GM21390 (cell line): ENCODE results near the gene BEND7.

Experiments used
- ATAC-seq: cut with Tn5 transposase; IDR thresholded peaks from one replicate; pipeline ENCODE4 v1.9.1; 2021; ENCODE audit not compliant: unreplicated experiment

Gene BEND7

DNA sequence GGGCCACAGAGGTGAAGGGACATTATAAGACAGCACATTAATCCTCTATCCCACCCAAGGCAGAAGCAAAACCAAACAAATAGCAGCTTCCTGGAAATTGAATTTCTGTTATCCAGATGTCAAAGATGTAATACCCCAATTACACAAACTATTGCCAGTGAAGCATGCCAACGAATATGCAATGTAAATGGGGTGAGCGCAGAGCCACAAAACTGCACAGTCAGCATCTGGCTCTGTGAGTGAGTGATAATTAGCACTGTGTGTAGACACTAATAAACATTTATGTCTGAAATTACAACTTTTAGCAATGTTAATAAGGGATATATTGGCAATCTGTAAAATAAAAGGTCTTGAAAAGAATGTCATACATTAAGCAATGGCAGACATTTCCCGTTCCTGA lies 3.2 kb downstream of the BEND7 start:
- no peak for ATAC-seq

GRCh38 chr10:13521026-13521425 lies 7.8 kb downstream of the BEND7 start:
- no peak for ATAC-seq

- no peak for ATAC-seq
These were observed 8.6 kb downstream of the BEND7 start for GRCh38 chr10:13520194-13520593.

GRCh38 chr10:13518076-13518692 lies 10.6 kb downstream of the BEND7 start:
- ATAC-seq = no peak

DNA sequence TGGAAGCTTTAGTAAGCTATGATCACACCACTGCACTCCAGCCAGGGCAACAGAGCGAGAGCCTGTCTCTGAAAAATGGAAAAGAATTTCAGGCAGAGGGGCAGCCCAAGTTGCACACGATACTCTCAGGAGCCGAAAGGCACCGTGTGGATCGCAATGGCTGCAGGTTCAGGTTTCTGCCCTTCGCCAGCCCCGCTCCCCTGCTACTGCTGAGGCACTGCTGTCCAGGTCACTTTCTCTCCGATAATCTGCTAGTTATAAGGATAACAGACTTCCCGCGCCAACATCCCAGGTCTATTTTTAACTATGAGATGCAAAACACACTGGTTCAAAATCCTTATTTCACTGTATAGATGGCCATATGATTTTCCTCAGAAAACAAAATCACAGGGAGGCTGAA lies 11.1 kb downstream of the BEND7 start:
- no peak for ATAC-seq

- ATAC-seq = no peak
These were observed 12.6 kb downstream of the BEND7 start for GRCh38 chr10:13516176-13516575.

GRCh38 chr10:13515467-13515866 lies 13.3 kb downstream of the BEND7 start:
- ATAC-seq = no peak

GRCh38 chr10:13514296-13514695 lies 14.5 kb downstream of the BEND7 start:
- no peak for ATAC-seq

DNA sequence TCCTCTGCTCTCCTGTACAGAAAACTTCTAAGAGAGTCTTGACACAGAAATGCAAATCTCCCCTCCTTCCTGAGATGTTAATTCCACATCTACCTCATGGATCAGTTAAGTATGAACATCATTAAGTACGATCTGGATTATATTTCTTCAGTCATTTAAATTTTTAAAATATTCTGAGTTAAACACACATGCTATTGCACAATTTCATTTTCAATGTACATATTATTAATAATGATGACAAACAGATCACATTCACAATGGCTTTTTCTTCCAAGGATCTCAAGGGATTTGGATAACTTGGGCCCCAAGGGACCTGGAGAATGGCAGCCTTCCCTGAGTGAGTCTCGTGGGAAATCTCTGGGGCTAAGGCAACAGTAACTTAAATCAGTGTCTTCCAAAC lies 16.2 kb downstream of the BEND7 start:
- no peak for ATAC-seq

DNA sequence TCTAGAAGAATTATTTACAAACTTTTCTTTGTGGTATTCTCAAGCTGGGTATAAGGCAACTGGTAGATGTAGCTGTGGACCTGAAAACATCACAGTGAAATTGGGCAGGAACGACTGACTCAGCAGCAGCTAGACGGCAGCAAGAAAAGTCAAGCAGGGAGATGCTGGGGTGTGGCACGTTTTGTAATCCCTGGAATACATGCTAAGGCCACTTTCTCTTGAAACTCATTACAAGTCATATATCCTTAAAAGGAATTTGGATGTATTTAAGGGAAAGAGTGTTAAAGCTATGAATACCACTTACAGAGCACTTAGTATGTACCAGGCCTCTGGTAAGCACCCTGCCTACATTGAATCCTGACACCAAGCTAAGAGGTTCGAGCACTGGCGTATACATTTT lies 17.4 kb downstream of the BEND7 start:
- no peak for ATAC-seq

DNA sequence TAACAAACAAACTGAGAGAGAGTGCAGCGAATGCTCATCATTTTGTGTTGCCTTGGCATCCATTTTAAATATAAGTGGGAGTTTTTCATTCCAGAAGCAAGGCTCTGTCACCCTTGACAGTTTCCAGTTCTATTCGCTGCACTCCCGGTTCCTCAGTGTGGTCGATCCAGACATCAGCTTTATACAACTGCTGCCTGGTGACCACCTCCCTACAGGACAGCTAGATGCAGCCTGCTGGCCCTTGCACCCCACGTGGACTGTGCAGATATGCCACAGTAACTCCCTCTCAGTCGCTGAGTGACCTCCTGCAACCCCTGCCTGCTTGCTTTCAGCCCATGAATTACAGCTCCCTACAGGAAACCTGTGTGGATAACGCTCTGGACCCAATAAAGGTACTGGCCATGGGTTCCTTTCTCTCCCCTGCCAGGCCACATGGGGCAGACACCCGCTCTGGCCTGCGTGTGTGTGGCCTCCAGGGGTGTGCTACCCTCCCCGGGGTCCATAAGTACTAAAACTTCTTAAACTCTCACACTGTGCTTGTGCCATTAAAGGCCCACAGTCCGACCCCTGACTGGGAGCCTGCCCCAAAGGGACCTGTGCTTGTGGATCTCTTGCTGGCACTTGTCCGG lies 23.6 kb downstream of the BEND7 start:
- ATAC-seq = no peak

DNA sequence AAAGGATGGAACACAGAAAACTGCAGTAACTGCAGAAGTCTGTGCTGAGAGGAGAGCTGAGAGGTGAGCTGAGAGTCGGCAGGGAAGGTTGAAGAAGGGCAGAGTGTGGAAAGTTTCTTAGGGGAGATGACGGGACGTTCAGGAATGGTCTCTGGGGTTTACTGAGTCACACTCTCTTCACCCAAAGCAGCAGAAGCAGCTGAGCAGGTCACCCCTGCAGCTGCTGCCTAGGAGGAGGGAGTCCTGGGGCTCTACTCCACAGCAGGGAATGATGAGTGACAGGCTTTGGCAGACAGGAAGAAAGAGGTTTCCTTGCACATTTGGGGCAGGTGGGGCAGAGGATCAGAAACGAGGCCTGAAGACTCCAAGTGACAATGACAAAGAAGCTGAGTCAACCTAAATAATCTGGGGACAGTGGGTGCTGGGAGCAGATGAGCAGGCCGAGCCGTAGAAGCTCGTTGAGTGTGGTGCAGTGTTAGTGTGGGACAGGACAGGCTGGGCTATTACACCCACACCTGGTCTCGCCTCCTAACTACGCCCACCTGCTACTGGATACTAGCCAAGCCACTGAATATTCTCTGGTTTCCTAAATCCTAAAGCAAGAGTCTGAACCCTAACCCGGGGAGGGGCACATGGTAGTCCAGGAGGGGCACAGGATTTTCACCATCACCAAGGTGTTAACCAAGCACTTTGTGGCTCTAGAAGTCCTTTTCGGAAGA lies 24.9 kb downstream of the BEND7 start:
- ATAC-seq = no peak

GRCh38 chr10:13502380-13502779 lies 26.4 kb downstream of the BEND7 start:
- ATAC-seq = no peak

DNA sequence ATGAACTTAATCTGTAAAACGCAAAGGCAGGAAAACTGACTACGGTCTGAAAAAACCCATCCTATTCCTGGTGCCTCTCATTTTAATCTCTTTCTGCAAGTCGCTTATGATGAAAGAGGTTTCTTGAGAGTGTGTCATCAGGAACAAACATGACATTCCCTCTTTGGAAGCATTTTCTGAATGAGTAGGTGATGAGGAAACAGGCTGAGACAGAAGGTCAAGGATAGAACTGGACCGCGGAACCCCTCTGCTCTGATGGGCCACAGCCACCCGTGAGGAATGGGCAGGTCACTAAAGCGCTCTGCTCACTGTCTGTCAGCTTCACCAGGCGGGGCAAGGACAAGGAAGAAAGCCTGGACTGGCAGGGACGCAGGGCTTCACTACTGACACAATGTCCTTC lies 28.6 kb downstream of the BEND7 start:
- ATAC-seq = no peak

DNA sequence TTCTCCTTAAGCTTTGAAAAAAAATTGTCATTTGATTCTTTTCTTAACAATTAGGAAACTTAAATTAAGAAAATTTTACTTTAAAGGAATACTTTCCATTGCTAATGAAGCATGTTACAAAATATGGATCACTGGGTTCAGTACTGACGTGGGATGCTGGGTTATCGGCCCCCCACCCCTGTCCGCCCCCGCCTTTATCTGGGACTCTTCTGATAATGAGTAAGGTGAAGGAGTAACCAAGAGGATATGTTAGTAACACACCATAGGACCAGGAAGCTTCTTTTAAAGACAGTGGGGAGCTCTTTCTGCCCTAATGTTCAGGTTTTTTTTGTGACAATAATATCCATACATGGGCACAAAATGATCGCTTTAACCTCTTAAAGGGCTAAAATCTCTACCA lies 29.7 kb downstream of the BEND7 start:
- ATAC-seq = no peak

- ATAC-seq = no peak
These were observed 31.9 kb downstream of the BEND7 start for GRCh38 chr10:13496931-13497330.

GRCh38 chr10:13496164-13496563 lies 32.6 kb downstream of the BEND7 start:
- ATAC-seq = no peak

DNA sequence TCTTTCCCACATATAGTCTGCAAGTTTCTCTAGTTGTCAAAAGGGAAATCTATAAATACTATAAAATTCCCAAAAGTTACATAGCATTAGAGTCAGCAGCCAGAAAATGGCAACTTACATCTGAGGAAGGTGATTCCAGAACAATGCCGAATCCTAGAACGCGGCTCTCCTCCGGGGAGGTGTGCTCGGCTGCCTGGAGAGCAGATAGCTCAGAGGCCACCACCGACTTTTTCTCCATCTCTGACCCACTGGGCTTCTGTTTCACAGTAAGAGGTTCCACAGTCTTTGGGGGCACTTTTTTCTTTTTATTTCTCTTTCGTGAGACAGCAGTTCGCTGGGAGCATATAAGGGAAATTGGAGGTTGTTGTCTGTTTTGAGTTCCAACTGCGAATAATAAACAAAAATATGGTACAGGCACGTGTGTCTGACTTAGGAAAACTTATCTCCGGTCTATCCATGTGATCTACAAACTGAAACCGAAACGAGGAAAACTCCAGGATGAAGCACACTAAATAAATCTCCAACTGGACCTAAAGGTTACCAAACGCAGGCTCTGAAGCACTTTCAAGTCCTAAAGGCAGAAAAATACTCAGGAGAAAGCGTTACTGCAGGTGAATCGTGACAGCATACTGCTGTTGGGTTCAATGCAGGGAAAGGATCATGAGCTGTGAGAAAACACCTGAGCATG lies 36.2 kb downstream of the BEND7 start:
- no peak for ATAC-seq

- ATAC-seq = no peak
These were observed 37.0 kb downstream of the BEND7 start for GRCh38 chr10:13491747-13492360.

GRCh38 chr10:13490503-13490902 lies 38.3 kb downstream of the BEND7 start:
- no peak for ATAC-seq

DNA sequence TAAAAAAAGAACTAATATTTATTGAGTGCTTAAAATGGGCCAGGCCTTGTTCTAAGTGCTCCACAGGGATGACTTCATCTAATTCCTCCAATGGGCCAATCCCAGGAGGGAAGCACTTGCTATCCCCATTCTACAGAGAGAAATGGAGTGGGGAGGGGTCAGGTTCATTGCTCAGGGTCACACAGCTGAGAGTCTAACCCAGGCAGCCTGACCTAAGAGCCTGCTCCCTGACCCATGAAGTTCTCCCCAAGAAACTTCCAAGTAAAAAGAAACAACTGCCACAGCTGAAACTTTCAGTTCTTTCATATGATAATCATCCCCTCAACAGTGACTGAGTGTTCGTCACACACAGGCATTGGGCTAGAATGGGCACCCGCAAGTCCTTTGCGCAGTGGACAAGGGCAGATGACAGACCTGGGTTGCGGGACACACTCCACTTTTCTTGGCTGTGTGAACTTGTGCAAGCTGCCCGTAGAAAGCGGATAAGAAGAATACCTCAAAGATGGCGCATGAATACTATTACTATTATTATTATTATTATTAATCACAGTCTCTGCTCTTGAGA lies 39.7 kb downstream of the BEND7 start:
- no peak for ATAC-seq
